EH (cell line): ENCODE results near the gene TIMM13.
"Not testable (repeated sequence)": the region's sequence is repeated elsewhere in the genome, so short reads cannot be mapped to it uniquely, and the experiment has no call there.

Experiments
- DNase-seq: peaks from one replicate; pipeline ENCODE4 v3.0.0-alpha.2; 2015; ENCODE audit warnings: low read depth

The TIMM13 gene

DNA sequence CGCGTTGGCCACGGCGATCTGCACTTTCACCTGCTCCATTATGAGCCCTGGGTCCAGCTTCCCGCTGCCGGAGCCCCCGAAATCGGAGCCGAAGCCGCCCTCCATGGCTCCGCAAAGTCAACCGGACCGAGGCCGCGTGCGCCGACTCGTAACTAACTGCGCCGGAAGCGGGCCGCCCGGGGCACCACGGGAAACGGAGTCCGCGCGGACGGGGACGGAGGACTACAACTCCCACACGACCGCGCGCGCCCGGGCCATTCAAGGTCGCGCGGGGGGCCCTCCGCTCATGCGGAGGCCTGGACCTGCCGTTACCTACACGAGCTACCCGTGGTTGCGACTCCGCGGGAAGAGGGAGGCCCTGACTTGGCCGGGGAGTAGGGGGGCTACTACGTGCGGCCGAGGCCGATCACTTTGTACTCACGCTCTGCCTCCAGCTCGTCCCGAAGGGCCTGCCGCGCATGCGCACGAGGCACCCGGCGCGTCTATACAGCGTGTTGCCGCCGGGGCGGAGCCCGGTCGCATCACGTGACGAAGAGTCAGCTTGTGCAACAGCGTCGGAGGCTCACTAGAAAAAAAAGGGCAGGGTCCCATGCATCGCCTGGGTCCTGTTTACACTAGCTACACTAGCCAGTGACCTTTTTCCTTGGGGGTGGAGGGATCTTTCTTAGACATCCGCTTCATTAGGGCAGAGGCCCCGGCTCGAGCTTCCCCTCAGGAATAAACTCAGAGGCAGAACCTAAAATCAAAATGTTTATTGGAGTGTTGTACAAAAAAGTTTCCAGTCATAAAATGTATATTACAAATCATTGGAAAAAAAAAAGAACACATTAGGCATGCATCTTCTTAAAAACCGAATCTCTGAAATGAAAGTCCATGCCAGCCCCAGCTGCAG, at the start of gene TIMM13:
TSS of gene TIMM13 (minus strand) at position 158 of the 892 bp plus-strand sequence. CDS start at position 105, 53 bp downstream.
- peak; percentile 95 for DNase-seq

DNA sequence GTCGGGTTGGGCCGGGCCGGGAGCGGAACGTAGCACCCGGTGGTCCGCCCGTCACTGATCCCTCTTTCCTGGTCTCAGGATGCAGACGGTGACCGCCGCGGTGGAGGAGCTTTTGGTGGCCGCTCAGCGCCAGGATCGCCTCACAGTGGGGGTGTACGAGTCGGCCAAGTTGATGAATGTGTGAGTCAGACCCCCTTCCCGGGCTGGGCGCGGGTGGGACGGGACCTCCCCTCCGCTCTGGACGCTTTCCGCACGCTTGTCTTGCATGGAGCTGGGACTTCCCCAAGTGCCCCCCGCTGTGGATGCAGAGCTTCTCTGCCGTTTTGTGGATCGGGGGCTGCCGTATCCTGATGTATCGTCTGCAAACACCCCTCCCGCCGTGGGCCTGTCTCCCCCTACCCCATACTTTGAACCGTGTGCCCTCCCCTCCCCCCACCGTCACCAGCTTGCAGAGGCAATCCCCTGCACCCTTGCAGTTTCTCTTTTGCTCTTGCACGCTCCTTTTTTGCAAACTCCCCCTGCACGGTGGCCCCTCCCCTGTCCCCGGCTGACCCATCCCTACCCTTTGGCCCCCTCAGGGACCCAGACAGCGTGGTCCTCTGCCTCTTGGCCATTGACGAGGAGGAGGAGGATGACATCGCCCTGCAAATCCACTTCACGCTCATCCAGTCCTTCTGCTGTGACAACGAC, 49.2 kb upstream of the TIMM13 start:
- peak; percentile 83 for DNase-seq

DNA sequence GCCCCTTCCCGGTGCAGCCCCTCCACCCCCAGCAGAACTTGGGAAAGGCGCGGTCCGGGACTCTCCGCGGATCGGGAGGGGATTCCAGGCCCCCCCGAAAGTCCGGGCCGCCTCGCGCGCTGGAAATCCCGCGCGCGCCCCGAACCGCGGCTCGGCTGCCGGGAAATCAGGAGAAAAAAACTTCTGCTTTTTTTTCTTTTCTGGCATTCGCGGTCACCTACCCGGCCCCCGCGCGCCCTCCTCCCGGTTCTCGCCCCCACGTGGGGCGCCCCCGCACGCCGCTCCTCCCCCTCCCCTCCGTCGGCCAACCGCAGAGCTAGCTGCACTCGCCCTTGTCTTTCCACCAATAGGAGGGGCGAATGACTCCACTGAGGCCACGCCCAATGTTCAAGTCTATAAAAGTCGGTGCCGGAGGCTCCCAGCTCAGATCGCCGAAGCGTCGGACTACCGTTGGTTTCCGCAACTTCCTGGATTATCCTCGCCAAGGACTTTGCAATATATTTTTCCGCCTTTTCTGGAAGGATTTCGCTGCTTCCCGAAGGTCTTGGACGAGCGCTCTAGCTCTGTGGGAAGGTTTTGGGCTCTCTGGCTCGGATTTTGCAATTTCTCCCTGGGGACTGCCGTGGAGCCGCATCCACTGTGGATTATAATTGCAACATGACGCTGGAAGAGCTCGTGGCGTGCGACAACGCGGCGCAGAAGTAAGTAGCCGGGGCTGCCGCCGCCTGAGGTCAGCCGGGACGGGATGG, 48.5 kb upstream of the TIMM13 start, which contains the start of gene GADD45B:
TSS of gene GADD45B (plus strand) at position 426 of the 749 bp plus-strand sequence. CDS start at position 658, 232 bp downstream.
- DNase-seq, result peak; percentile 98

DNA sequence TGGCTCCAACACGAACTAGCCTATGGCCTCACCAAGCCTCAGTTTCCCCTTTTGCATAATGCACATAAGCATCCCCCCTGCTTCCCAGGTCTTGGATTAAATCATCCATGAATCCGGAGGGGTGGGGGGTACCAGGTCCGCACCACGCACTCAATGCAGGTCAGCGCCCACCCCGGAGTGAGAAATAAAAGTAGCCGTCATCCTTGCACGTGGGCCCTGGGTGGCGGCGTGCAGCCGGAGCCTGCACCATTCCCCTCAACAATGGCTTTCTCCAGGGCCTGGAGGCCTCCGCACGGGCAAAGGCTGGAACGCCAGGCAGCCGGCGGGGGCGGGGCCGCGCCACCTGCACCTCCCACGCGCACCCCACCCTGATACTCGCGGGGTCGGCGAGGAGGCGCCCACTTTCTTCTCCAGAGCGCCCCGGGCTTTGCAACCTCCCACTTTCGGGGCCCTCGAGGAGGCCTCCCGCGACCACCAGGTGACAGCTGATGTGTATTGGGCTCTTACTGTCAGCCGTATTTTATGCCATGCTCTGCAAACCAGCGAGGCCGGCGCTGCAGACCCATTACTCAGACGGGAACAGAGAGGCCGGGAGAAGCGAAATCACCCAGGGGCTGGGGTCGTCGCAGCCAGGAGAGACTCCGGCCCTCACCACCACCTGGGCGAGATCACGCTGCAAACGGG, 47.8 kb upstream of the TIMM13 start:
- DNase-seq, result peak; percentile 76

DNA sequence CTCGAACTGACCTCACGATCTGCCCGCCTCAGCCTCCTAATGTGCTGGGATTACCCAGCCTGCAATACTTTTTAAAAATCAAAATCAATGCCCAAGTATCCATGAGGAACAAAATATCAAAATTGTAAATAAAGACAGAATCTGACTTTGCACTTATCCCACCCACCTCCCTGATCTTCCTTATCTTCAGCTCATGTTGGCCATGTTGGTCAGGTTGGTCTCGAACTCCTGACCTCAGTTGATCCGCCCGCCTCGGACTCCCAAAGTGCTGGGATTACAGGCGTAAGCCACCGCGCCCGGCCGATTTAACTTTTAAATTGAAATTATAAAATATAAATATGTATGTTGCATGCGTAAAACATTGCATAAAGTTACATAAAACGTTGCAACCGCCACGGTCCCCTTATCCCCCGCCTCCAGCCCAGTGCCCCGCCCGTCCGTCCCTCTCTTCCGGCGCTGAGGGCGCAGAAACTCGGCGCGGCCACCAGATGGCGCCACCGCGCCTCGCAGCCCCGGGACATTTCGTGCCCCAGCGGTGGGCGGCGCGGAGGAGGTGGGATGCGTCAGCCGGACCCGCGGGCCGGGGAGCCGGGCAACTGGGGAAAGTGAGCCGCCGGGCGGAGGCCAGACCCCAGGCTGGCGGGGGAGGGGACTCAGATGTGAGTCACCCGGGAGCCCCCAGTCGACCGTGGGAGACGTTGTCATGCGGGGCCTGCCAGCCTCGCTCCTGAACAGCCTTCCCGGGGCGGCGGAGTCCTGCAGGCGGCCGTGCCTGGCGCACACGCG, 47.0 kb upstream of the TIMM13 start:
- DNase-seq, result peak; percentile 89

DNA sequence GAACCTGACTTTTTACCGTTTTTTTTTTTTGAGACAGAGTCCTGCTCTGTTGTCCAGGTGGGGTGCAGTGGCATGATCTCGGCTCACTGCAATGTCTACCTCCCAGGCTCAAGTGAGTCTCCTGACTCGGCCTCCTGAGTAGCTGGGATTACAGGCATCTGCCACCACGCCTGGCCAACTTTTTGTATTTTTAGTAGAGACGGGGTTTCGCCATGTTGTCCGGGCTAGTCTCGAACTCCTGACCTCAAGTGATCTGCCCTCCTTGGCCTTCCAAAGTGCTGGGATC, 42.5 kb upstream of the TIMM13 start:
- DNase-seq, result not testable (repeated sequence)

DNA sequence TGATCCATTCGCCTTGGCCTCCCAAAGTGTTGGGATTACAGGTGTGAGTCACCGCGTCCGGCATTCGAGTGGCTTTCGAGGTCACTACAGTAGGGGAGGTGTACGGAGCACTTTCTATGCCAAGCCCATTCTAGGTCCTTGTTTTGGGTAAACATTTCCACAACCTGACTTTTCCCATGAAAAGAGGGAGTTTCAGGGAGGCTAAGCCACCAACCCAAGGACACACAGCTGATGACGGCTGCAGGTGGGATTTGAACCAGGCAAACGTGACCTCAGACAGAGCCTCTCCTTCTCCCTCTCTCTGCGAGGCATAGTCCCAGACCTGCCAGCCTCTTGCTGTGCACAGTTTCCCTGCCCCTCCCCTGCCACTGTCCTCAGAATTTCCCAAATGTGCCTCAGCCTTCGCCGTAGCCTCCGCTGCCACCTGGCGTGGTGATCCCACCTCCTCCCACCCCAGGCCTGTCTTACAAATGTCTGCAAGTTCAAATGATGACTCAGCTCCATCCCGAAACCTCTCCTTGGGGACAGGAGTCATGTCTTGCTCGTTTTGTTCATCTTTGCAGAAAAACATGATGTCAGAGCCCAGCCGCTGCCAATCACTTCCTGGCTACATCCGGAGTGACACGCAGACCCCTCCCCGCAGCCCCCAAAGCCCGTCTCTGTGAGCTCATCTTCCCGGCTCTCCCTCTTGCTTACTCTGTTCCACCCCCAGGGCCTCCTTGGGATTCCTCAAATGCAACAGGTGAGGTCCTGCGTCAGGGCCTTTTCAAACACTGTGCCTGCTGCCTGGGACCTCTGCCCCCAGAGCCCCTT, 41.9 kb upstream of the TIMM13 start:
- DNase-seq, result peak; percentile 78

DNA sequence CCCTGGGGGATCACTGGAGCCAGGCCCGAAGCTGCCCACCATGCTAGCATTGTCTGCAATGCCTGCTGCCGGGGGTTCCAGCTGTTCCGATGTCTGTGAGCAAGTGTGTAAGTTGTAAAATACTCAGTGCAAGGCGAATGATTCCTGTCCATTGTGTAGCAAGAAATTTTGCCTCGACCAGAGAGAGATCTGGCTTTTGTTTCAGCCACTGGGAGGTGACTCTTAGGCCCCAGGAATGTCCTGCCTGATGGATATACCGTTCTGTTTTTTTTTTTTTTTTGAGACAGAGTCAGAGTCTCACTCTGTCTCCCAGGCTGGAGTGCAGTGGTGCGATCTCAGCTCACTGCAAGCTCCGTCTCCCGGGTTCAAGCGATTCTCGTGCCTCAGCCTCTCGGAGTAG, 41.2 kb upstream of the TIMM13 start:
- peak; percentile 27 for DNase-seq

DNA sequence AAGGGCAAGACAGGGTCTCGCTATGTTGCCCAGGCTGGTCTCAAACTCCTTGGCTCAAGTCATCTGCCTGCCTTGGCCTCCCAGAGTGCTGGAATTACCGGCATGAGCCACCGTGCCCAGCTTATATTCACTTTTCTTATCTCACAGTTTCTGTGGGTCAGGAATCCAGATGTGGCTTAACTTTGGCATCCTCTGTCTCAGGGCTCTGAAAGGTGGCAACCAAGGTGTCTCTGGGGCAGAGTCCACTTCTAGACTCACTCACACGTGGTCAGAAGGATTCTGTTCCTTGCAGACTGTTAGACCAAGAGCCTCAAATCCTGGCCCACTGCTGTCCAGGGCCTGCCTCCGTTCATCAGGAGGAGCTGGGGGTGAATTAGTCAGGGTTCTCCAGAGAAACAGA, 37.0 kb upstream of the TIMM13 start:
- DNase-seq, result no peak

DNA sequence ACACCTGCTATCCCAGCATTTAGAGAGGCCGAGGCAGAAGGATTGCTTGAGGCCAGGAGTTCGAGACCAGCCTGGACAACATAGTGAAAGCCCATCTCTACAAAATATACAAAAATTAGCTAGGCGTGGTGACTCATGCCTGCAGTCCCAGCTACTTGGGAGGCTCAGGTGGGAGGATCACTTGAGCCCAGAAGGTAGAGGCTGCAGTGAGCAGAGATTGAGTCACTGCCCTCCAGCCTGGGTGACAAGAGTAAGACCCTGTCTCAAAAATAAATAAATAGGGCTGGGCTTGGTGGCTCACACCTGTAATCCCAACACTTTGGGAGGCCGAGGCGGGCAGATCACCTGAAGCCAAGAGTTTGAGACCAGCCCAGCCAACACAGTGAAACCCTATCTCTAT, 36.3 kb upstream of the TIMM13 start:
- not testable (repeated sequence) for DNase-seq

DNA sequence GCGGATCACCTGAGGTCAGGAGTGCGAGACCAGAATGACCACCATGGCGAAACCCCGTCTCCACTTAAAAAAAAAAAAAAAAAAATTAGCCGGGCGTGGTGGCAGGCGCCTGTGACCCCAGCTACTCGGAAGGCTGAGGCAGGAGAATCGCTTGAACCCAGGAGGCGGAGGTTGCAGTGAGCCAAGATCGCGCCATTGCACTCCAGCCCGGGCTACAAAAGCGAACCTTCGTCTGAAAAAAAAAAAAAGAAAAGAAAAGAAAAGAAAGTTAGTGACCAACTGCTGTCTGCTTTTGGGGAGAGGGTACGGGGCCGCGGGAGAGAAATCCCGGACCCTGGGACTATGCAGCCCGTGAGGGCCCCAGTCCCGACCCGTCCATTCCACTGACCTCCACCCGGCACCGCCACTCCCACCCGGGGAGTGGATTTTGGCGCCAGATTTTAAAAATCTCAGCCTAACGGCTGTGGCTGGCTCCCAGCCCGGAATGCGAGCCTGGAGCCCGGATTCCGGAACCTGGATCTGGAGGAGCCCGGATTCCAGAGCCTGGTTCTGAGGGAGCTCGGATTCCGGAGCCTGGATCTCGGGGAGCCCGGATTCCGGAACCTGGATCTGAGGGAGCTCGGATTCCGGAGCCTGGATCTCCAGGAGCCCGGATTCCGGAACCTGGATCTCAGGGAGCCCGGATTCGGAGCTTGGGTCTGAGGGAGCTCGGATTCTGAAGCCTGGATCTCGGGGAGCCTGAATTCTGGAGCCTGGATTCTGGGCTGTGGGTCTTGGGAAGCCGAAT, 35.4 kb upstream of the TIMM13 start:
- peak; percentile 95 for DNase-seq

DNA sequence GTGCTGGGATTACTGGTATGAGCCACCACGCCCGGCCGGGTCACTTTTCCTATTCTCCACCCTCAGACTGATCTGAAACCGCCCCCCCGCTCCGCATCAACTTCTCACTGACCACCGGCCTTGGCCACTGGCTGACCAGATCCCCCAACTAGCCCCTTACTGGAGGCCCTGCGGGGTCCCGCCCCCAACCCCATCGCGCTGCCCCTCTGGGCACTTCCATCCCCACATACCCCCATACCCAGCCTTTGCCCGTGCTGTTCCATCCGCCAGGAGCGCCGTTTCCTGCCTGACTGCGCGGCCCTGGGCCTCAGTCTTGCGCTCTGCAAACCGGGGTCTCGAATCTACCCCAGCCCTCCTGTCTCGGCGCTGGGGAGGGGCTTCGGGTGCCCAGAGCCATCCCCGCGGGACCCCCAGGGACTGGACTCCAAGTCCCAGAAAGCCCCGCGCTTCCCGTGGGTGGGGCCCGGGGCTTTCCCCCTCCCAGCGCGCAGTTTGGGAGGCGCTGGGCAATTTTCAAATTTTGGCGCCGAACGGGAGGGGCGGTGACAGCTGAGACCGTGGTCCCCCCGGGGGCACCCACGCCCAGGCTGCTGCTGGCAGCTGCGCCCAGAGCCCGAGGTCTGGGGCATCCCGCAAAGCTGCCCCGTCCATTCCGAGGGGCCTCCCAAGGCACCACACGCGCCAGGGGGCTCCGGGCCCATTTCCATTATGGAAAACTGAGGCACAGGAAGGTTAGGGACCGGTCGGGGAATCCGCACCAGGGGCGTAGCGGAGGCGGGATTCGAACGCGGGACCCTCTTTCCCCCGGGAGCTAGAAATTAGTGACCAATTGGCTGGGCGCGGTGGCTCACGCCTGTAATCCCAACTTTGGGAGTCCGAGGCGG, 34.6 kb upstream of the TIMM13 start:
- DNase-seq, result peak; percentile 75

DNA sequence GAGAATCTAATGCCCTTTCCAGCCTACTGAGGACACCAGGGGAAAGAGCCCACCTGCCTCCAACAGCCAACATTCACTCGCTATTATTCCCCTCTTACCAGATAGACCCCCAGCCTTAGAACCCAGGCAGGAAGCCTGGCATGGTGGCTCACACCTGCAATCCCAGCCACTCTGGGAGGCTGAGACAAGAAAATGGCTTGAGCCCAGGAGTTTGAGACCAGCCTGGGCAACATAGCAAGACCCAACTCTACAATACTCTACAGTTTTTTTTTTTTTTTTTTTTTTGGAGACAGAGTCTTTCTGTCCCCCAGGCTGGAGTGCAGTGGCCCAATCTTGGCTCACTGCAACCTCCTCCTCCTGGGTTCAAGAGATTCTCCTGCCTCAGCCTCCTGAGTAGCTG, 32.9 kb upstream of the TIMM13 start:
- no peak for DNase-seq

DNA sequence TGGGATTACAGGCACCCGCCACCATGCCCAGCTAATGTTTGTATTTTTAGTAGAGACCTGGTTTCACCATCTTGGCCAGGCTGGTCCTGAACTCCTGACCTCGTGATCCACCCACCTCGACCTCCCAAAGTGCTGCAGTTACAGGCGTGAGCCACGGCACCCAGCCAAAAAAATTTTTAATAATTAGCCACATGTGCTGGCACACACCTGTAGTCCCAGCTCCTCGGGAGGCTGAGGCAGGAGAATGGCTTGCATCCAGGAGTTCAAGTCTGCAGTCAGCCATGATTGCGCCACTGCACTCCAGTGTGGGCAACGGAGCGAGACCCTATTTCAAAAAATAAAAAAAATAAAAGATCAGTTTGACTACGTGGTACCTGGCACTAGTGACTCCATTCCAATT, 31.4 kb upstream of the TIMM13 start:
- not testable (repeated sequence) for DNase-seq

DNA sequence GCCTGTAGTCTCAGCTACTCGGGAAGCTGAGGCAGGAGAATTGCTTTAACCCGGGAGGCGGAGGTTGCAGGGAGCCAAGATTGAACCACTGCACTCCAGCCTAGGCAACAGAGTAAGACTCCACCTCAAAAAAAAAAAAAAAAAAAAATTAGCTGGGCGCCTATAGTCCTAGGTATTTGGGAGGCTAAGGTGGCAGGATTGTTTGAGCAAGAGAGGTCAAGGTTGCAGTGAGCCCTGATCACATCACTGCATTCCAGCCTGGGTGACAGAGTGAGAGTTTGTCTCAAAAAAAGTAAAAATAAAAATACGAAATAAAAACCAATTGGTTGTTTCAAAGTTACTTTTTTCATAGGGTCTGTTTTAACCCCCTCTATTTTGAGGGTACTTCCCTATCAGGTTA, 30.7 kb upstream of the TIMM13 start:
- no peak for DNase-seq

DNA sequence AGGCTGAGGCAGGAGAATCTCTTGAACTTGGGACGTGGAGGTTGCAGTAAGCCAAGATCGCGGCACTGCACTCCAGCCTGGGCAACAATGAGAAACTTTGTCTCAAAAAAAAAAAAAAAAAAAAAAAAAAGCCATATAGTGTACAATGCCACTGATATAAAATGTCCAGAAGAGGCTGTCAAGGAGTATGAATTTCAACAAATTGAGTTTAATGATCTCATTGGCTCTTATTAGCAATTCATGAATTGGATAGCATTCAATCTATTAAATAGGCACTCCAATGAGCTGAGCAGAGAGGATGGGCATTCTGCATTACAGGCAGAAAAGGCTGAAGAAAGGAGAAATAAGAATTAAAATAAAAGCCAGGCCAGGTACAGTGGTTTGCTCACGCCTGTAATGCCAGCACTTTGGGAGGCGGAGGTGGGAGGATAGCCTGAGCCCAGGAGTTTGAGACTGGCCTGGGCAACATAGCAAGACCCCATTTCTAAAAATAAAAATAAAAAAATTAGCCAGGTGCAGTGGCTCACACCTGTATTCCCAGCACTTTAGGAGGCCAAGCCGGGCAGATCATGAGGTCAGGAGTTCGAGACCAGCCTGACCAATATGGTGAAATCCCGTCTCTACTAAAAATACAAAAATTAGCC, 30.1 kb upstream of the TIMM13 start:
- no peak for DNase-seq

DNA sequence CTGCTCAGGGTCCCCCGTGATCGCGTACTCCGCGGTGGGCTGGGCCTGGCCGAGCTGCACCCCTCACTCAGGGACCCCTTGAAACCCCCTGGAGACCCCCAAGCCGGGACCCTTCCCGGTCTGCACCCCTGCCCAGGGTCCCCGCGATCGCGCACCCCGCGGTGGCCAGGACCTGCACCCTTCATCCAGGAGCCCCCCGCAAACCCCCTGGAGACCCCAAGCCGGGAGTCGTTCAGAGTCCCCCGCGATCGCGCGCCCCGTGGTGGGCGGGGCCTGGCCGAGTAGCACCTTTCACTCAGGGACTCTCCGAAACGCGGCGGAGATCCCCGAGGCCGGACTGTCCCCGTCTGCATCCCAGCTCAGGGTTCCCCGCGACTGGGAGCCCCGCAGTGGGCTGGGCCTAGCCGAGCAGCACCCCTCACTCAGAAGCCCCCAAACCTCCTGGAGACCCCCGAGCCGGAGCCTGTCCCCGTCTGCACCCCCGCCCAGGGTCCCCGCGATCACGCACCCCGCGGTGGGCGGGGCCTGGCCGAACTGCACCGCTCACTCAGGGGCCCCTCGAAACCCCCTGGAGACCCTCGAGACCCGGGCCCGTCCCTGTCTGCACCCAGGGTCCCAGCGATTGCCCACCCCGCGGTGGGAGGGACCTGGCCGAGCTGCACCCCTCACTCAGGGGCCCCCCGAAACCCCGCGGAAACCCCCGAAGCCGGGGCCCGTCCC, 28.6 kb upstream of the TIMM13 start:
- DNase-seq, result peak; percentile 34
